ENCODE data around the gene CASP1. TPM values are rescaled to one million over a fixed set of nuclear protein-coding genes. Genes with fewer than 3 reads are reported as not detected.

Gene CASP1
- total RNA-seq, 1 experiment from 2014 or later = not detected

DNA sequence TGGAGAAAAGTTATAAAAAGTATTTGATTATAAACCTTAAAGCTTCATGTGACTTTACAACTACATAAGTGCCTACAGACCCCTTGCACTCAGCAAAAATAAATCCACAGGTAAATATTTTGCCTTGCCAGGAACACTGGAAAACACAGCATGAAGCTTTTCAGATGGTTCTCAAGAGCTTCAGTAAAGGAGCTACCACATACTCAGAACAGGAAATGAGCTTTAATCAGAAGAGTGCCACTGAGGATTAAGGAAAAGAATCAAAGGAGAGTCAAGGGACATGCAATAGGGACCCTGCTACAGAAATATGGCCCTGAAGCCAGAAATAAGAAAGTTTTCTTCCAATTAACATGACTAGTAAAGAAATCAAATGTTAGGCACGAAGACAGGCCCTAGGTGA is 1.2 kb downstream of the CASP1 start:
- Mint-ChIP-seq H3K27ac (no peak overlapping the region), H3K4me1 (peaks cover 6% of the 10 kb centered on the region), H3K9me3 (peaks cover 22% of the 10 kb centered on the region), H3K4me3 (no peak overlapping the region), H3K36me3 (0 out of 2 replicates have a peak, but pooled peaks cover 5% of the 10 kb centered on the region), H3K27me3 (ENCODE audit: low read depth) (no peaks in the 10 kb centered on the region)
- DNase-seq (ENCODE audit: low spot score) = no peak
- CTCF ChIA-PET = no interaction called here
- no peak for ATAC-seq
- TF ChIP-seq FOXK1 (CRISPR knock-in tag; IDR thresholded peaks at IDR 0.05) (no peak), GTF2I (CRISPR knock-in tag; conservative IDR thresholded peaks at IDR 0.05) (no peak), CREB1 (CRISPR knock-in tag; IDR thresholded peaks at IDR 0.05) (no peak), ELF4 (CRISPR knock-in tag; IDR thresholded peaks at IDR 0.05; ENCODE audit: low read depth) (no peak), TP53 (CRISPR knock-in tag; IDR thresholded peaks at IDR 0.05) (no peak), MXD4 (CRISPR knock-in tag; IDR thresholded peaks at IDR 0.05; ENCODE audit: borderline replicate concordance) (no peak), RORB (CRISPR knock-in tag; IDR thresholded peaks at IDR 0.05) (no peak), NFE2L1 (CRISPR knock-in tag; IDR thresholded peaks at IDR 0.05) (no peak), ZNF396 (CRISPR knock-in tag; IDR thresholded peaks at IDR 0.05; ENCODE audit: borderline replicate concordance) (no peak)
- TF ChIP-seq, protein P1, sequence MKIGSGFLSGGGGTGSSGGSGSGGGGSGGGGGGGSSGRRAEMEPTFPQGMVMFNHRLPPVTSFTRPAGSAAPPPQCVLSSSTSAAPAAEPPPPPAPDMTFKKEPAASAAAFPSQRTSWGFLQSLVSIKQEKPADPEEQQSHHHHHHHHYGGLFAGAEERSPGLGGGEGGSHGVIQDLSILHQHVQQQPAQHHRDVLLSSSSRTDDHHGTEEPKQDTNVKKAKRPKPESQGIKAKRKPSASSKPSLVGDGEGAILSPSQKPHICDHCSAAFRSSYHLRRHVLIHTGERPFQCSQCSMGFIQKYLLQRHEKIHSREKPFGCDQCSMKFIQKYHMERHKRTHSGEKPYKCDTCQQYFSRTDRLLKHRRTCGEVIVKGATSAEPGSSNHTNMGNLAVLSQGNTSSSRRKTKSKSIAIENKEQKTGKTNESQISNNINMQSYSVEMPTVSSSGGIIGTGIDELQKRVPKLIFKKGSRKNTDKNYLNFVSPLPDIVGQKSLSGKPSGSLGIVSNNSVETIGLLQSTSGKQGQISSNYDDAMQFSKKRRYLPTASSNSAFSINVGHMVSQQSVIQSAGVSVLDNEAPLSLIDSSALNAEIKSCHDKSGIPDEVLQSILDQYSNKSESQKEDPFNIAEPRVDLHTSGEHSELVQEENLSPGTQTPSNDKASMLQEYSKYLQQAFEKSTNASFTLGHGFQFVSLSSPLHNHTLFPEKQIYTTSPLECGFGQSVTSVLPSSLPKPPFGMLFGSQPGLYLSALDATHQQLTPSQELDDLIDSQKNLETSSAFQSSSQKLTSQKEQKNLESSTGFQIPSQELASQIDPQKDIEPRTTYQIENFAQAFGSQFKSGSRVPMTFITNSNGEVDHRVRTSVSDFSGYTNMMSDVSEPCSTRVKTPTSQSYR (CRISPR knock-in tag; IDR thresholded peaks at IDR 0.05) = no peak
- TF ChIP-seq, protein P2, sequence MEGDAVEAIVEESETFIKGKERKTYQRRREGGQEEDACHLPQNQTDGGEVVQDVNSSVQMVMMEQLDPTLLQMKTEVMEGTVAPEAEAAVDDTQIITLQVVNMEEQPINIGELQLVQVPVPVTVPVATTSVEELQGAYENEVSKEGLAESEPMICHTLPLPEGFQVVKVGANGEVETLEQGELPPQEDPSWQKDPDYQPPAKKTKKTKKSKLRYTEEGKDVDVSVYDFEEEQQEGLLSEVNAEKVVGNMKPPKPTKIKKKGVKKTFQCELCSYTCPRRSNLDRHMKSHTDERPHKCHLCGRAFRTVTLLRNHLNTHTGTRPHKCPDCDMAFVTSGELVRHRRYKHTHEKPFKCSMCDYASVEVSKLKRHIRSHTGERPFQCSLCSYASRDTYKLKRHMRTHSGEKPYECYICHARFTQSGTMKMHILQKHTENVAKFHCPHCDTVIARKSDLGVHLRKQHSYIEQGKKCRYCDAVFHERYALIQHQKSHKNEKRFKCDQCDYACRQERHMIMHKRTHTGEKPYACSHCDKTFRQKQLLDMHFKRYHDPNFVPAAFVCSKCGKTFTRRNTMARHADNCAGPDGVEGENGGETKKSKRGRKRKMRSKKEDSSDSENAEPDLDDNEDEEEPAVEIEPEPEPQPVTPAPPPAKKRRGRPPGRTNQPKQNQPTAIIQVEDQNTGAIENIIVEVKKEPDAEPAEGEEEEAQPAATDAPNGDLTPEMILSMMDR (IDR thresholded peaks at IDR 0.05) = no peak
- TF ChIP-seq, protein P3, sequence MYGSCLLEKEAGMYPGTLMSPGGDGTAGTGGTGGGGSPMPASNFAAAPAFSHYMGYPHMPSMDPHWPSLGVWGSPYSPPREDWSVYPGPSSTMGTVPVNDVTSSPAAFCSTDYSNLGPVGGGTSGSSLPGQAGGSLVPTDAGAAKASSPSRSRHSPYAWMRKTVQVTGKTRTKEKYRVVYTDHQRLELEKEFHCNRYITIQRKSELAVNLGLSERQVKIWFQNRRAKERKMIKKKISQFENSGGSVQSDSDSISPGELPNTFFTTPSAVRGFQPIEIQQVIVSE (CRISPR knock-in tag; IDR thresholded peaks at IDR 0.05; ENCODE audit: borderline replicate concordance) = no peak
- TF ChIP-seq, protein P4, sequence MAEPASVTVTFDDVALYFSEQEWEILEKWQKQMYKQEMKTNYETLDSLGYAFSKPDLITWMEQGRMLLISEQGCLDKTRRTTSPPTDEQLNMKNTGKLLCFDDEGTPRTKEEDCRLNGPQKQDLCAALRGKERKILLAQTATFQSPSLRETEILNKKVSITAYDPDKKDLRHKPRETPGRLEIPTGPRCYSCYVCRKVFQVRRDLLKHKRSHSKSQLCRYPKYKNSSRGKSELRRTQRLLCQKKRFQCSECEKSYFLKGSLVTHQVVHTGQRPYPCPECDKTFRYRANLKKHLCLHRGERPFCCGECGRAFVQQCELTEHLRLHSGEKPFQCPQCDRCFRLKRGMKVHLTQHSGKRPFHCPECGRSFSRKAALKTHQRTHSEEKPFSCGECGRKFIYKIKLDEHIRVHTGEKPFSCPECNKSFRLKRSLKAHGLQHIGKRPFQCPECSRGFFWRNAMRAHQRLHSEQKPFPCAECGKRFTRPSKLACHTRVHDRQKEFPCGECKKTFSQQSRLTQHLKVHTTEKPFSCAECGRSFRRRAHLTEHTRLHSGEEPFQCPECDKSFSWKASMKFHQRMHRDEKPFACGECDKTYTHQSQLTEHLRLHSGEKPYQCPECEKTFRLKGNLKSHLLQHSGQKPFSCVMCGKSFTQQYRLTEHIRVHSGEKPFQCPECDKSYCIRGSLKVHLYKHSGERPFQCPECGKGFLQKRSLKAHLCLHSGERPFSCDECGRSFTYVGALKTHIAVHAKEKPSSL (CRISPR knock-in tag; conservative IDR thresholded peaks at IDR 0.05) = no peak
- POLR2A ChIA-PET = no interaction called here

DNA sequence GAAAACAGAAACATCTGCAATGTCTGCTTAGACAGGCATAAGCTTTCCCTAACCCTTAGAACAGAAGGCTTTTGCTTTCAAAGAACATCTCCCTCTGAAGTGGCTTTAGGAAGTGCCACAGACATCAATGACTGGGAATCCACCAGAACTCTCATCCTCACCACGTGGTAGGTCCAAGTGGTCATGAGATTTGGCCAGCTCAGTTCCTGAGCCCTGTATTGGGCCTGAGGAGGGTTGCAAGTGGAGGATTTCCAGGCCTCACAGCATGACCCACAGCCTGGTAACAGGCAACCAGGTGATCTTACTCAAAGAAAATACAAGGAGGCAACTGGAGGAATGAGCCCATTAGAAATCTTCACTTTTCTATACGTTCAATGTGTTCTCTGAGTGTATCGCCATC is 1.6 kb downstream of the CASP1 start:
- ChIA-PET POLR2A (no interaction called here), CTCF (no interaction called here)
- Mint-ChIP-seq H3K27ac (no peak overlapping the region), H3K27me3 (ENCODE audit: low read depth) (no peaks in the 10 kb centered on the region), H3K4me3 (no peak overlapping the region), H3K36me3 (0 out of 2 replicates have a peak, but pooled peaks cover 5% of the 10 kb centered on the region), H3K9me3 (peaks cover 22% of the 10 kb centered on the region), H3K4me1 (peaks cover 6% of the 10 kb centered on the region)
- DNase-seq (ENCODE audit: low spot score) = no peak
- TF ChIP-seq CREM (CRISPR knock-in tag; IDR thresholded peaks at IDR 0.05) = no peak
- no peak for TF ChIP-seq EMX1 (CRISPR knock-in tag; IDR thresholded peaks at IDR 0.05)
- no peak for TF ChIP-seq ELF4 (CRISPR knock-in tag; IDR thresholded peaks at IDR 0.05; ENCODE audit: low read depth)
- TF ChIP-seq, protein P5, sequence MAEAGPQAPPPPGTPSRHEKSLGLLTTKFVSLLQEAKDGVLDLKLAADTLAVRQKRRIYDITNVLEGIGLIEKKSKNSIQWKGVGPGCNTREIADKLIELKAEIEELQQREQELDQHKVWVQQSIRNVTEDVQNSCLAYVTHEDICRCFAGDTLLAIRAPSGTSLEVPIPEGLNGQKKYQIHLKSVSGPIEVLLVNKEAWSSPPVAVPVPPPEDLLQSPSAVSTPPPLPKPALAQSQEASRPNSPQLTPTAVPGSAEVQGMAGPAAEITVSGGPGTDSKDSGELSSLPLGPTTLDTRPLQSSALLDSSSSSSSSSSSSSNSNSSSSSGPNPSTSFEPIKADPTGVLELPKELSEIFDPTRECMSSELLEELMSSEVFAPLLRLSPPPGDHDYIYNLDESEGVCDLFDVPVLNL (CRISPR knock-in tag; IDR thresholded peaks at IDR 0.05; ENCODE audit: borderline replicate concordance, low read depth) = no peak
- no peak for TF ChIP-seq SMAD4 (CRISPR knock-in tag; IDR thresholded peaks at IDR 0.05)
- TF ChIP-seq, protein P3 (CRISPR knock-in tag; IDR thresholded peaks at IDR 0.05; ENCODE audit: borderline replicate concordance) = no peak
- no peak for TF ChIP-seq MXD4 (CRISPR knock-in tag; IDR thresholded peaks at IDR 0.05; ENCODE audit: borderline replicate concordance)
- TF ChIP-seq FOXJ3 (CRISPR knock-in tag; IDR thresholded peaks at IDR 0.05; ENCODE audit: borderline replicate concordance) = no peak
- TF ChIP-seq, protein P6, sequence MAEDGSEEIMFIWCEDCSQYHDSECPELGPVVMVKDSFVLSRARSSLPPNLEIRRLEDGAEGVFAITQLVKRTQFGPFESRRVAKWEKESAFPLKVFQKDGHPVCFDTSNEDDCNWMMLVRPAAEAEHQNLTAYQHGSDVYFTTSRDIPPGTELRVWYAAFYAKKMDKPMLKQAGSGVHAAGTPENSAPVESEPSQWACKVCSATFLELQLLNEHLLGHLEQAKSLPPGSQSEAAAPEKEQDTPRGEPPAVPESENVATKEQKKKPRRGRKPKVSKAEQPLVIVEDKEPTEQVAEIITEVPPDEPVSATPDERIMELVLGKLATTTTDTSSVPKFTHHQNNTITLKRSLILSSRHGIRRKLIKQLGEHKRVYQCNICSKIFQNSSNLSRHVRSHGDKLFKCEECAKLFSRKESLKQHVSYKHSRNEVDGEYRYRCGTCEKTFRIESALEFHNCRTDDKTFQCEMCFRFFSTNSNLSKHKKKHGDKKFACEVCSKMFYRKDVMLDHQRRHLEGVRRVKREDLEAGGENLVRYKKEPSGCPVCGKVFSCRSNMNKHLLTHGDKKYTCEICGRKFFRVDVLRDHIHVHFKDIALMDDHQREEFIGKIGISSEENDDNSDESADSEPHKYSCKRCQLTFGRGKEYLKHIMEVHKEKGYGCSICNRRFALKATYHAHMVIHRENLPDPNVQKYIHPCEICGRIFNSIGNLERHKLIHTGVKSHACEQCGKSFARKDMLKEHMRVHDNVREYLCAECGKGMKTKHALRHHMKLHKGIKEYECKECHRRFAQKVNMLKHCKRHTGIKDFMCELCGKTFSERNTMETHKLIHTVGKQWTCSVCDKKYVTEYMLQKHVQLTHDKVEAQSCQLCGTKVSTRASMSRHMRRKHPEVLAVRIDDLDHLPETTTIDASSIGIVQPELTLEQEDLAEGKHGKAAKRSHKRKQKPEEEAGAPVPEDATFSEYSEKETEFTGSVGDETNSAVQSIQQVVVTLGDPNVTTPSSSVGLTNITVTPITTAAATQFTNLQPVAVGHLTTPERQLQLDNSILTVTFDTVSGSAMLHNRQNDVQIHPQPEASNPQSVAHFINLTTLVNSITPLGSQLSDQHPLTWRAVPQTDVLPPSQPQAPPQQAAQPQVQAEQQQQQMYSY (CRISPR knock-in tag; IDR thresholded peaks at IDR 0.05) = no peak
- TF ChIP-seq CBFB (CRISPR knock-in tag; IDR thresholded peaks at IDR 0.05; ENCODE audit: low read depth) = no peak
- TF ChIP-seq ZBTB21 (CRISPR knock-in tag; IDR thresholded peaks at IDR 0.05; ENCODE audit: borderline replicate concordance) = no peak
- ATAC-seq = no peak
